ENCODE measurements around the gene ARPC4.
A peak's percentile ranks its signal among the peaks of the same experiment; 100 is the strongest.

ARPC4 gene

DNA sequence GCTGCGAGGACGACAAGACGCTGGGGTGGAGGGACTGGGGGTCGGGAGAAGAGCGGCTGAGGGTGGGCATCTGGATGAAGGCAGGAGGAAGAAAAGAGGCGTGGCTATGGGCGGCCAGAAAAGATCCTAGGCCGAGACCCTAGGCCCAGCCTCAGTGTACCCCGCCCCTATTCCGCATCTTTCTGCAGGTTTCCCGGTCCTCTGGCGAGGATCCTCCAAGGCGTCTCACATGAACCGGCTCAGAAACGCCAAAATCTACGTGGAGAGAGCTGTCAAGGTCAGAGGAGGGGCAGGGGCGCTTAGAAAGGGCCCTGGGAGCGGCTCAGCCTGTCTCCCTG, 17.5 kb downstream of the ARPC4 start:
- peak overlapping the region; percentile 57 for H3K4me3 ChIP-seq (ENCODE audit: low read length)
- TF ChIP-seq, protein P1, sequence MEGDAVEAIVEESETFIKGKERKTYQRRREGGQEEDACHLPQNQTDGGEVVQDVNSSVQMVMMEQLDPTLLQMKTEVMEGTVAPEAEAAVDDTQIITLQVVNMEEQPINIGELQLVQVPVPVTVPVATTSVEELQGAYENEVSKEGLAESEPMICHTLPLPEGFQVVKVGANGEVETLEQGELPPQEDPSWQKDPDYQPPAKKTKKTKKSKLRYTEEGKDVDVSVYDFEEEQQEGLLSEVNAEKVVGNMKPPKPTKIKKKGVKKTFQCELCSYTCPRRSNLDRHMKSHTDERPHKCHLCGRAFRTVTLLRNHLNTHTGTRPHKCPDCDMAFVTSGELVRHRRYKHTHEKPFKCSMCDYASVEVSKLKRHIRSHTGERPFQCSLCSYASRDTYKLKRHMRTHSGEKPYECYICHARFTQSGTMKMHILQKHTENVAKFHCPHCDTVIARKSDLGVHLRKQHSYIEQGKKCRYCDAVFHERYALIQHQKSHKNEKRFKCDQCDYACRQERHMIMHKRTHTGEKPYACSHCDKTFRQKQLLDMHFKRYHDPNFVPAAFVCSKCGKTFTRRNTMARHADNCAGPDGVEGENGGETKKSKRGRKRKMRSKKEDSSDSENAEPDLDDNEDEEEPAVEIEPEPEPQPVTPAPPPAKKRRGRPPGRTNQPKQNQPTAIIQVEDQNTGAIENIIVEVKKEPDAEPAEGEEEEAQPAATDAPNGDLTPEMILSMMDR (conservative IDR thresholded peaks at IDR 0.05; ENCODE audit: low read depth, low read length), result no peak
- no peak for DNase-seq (ENCODE audit: low read depth)

DNA sequence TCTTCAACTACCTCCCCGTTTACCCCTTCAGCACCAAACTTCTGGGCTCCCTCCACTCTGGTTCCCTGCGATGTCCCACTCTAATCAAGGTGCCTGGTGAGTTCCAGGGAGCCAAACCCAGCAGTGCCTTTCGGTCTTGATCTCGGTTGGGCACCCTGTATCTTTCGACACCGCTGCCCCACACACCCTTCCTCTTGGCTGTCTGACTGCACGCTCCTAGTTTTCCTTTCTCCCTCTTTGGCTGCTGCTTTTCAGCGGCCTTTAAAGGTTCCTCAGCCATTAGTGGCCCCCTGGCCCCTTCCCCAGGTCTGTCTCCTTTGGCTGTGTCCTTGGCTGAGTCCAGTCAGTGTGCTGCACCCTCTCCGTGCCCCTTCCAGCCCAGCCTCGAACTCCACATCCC, 18.0 kb downstream of the ARPC4 start:
- TF ChIP-seq, protein P1 (conservative IDR thresholded peaks at IDR 0.05; ENCODE audit: low read depth, low read length), result no peak
- H3K4me3 ChIP-seq (ENCODE audit: low read length), result peak overlapping the region; percentile 57
- no peak for DNase-seq (ENCODE audit: low read depth)

DNA sequence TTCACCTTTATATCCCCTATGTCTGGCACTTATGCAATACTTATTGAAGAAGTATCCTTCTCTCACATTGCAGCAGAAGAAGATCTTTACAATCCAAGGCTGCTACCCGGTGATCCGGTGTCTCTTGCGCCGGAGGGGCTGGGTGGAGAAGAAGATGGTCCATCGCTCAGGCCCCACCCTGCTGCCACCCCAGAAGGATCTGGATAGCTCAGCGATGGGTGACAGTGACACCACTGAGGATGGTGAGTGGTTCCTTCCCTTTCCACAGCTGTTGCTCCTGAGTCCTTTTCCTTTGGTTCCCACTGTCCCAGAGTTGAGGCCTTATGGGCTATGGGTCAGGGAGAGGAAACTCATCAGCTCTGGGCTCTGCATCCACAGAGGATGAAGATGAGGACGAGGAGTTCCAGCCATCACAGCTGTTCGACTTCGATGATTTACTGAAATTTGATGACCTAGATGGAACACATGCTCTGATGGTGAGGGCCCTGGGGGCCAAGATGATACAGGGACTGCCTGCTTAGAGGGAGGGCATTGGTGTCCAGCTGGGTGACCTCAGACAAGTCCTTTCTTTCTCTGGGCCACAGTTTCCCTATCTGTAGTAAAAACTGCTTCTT, 20.1 kb downstream of the ARPC4 start:
- TF ChIP-seq, protein P1 (conservative IDR thresholded peaks at IDR 0.05; ENCODE audit: low read depth, low read length), result no peak
- no peak for DNase-seq (ENCODE audit: low read depth)
- no peak overlapping the region for H3K4me3 ChIP-seq (ENCODE audit: low read length)

DNA sequence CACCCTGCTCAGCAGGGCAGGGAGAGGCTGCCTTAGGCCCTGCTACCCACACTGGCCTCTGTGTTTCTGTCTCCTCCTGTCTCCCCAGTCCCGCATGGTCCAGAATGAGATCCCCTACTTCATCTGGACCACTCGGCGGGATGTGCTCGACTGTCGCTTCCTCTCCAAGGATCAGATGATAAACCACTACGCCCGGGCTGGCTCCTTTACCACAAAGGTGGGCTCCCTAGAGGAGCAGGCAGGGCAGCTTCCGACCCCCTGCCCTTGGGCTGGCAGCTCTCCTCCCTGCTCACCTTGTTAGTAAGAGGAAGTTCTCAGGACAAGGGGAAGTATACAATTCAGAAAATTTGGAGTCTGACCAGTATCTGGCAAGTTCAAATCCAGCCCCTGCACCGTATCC, 23.1 kb downstream of the ARPC4 start:
- DNase-seq (ENCODE audit: low read depth), result no peak
- H3K4me3 ChIP-seq (ENCODE audit: low read length), result no peak overlapping the region
- TF ChIP-seq, protein P1 (conservative IDR thresholded peaks at IDR 0.05; ENCODE audit: low read depth, low read length), result no peak

DNA sequence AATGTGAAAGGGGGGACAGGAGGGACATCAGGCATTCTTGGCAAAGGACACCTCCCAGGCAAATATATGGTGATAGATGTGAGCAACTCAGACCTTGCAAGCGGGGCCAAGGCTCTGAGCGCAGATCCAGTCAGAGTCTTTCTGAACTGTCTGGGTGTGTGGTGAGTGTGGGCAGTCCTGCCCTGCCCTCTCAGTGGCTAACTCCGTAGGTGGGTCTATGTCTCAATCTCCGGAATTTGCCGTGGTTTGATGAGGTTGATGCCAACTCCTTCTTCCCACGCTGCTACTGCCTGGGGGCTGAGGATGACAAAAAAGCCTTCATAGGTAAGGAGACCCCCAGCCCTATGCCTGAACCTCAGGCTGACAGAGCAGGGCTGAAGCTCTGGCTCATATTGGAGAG, 24.6 kb downstream of the ARPC4 start:
- no peak overlapping the region for H3K4me3 ChIP-seq (ENCODE audit: low read length)
- no peak for DNase-seq (ENCODE audit: low read depth)
- TF ChIP-seq, protein P1 (conservative IDR thresholded peaks at IDR 0.05; ENCODE audit: low read depth, low read length), result no peak

DNA sequence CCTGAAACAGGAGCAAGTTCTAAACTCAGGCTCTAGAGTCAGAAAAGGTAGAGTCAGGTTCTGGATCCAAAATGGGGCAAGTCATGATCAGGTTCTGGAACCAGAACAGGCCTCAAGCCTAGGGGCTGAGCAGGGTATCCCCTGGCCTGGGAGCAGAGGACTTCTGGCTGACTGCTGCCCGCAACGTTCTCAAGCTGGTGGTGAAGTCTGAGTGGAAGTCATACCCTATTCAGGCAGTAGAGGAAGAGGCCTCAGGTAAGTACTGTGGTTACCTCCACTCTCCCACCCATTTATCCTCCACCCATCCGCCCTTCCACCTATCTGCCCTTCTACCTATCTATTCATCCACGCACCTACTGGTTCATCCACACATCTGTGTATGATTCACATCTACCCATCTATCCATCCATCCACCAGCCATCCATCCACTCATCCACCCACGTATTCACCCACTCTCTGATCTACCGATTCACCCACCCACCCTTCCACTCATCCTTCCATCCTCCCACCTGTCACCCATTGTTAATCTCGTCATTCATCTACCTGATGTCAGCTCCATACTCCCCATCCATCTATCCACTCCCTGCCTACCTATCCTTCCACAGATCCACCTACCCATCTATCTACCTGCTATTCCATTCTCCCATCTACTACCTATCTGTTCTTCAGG, 25.9 kb downstream of the ARPC4 start:
- no peak for DNase-seq (ENCODE audit: low read depth)
- TF ChIP-seq, protein P1 (conservative IDR thresholded peaks at IDR 0.05; ENCODE audit: low read depth, low read length), result no peak
- no peak overlapping the region for H3K4me3 ChIP-seq (ENCODE audit: low read length)

DNA sequence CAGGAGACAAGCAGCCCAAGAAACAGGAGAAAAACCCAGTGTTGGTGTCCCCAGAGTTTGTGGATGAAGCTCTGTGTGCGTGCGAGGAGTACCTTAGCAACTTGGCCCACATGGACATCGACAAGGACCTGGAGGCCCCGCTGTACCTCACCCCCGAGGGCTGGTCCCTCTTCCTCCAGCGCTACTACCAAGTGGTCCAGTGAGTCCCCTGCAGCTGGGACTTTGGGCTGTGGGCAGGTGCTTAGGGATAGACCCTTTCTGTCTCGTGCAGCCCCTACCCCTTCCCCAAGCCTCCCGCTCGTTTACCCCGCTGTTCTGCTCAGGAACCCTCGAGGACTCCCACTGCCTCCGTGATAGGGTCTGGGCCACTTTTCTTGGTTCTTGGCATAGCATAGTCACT, 27.7 kb downstream of the ARPC4 start:
- no peak overlapping the region for H3K4me3 ChIP-seq (ENCODE audit: low read length)
- no peak for DNase-seq (ENCODE audit: low read depth)
- TF ChIP-seq, protein P1 (conservative IDR thresholded peaks at IDR 0.05; ENCODE audit: low read depth, low read length), result no peak

All from retinal pigment epithelial cell (primary cell).